Measurements from ENCODE around the gene RAET1L. TPM values are rescaled to one million over a fixed set of nuclear protein-coding genes. Genes with fewer than 3 reads are reported as not detected.

The RAET1L gene
- total RNA-seq, 4 donors from 2014 or later = 1.6 to 8.0 (median 4.2) TPM

GRCh38 chr6:149990212-149990660 is 35.1 kb downstream of the RAET1L start:
- no peaks in the 10 kb centered on the region for H3K36me3 ChIP-seq
- DNase-seq (ENCODE audit: low spot score in 2 of 2) = peak in 1 of 2 donors; percentile 62
- 1% methylated on average over 29 of the region's 32 CpGs for WGBS
- H3K27me3 ChIP-seq = peaks cover 100% of the 10 kb centered on the region
- no peak for TF ChIP-seq POLR2AphosphoS5 (IDR thresholded peaks at IDR 0.05)
- TF ChIP-seq EP300 (IDR thresholded peaks at IDR 0.05) = no peak
- no peak for TF ChIP-seq CTCF (IDR thresholded peaks at IDR 0.05)
- no peak for TF ChIP-seq POLR2A (IDR thresholded peaks at IDR 0.05)
- H3K4me1 ChIP-seq = peaks cover 19% of the 10 kb centered on the region
- H3K27ac ChIP-seq = no peak overlapping the region
- H3K9me3 ChIP-seq = no peaks in the 10 kb centered on the region
- peak overlapping the region; percentile 36 for H3K4me3 ChIP-seq

- Histone ChIP-seq H3K9me3 (no peaks in the 10 kb centered on the region), H3K4me1 (peaks cover 19% of the 10 kb centered on the region), H3K27me3 (peaks cover 95% of the 10 kb centered on the region), H3K36me3 (no peaks in the 10 kb centered on the region), H3K27ac (no peak overlapping the region), H3K4me3 (no peak overlapping the region)
- WGBS = 12% methylated on average over 17 of the region's 17 CpGs
- no peak for DNase-seq (ENCODE audit: low spot score in 2 of 2)
- TF ChIP-seq POLR2A (IDR thresholded peaks at IDR 0.05) = no peak
- TF ChIP-seq POLR2AphosphoS5 (IDR thresholded peaks at IDR 0.05) = no peak
- TF ChIP-seq EP300 (IDR thresholded peaks at IDR 0.05) = no peak
- TF ChIP-seq CTCF (IDR thresholded peaks at IDR 0.05) = no peak
Measured at GRCh38 chr6:149988550-149989346, 36.6 kb downstream of the RAET1L start.

- H3K4me1 ChIP-seq = peaks cover 19% of the 10 kb centered on the region
- H3K27ac ChIP-seq = no peak overlapping the region
- 53% methylated on average over 2 of the region's 2 CpGs for WGBS
- no peak for DNase-seq (ENCODE audit: low spot score in 2 of 2)
- H3K9me3 ChIP-seq = no peaks in the 10 kb centered on the region
- no peak overlapping the region for H3K4me3 ChIP-seq
- TF ChIP-seq CTCF (IDR thresholded peaks at IDR 0.05) = no peak
- no peak for TF ChIP-seq POLR2A (IDR thresholded peaks at IDR 0.05)
- TF ChIP-seq EP300 (IDR thresholded peaks at IDR 0.05) = no peak
- no peak for TF ChIP-seq POLR2AphosphoS5 (IDR thresholded peaks at IDR 0.05)
- H3K27me3 ChIP-seq = peaks cover 92% of the 10 kb centered on the region
- no peaks in the 10 kb centered on the region for H3K36me3 ChIP-seq
Measured at GRCh38 chr6:149987602-149988107, 37.7 kb downstream of the RAET1L start.

- peak; percentile 44 to 56 for DNase-seq (ENCODE audit: low spot score in 2 of 2)
- H3K4me3 ChIP-seq = no peak overlapping the region
- peaks cover 10% of the 10 kb centered on the region for H3K4me1 ChIP-seq
- no peaks in the 10 kb centered on the region for H3K36me3 ChIP-seq
- no peak overlapping the region for H3K27ac ChIP-seq
- no peak for TF ChIP-seq POLR2A (IDR thresholded peaks at IDR 0.05)
- no peak for TF ChIP-seq CTCF (IDR thresholded peaks at IDR 0.05)
- TF ChIP-seq POLR2AphosphoS5 (IDR thresholded peaks at IDR 0.05) = no peak
- H3K9me3 ChIP-seq = no peaks in the 10 kb centered on the region
- H3K27me3 ChIP-seq = peaks cover 92% of the 10 kb centered on the region
- 36% methylated on average over 5 of the region's 5 CpGs for WGBS
Measured at GRCh38 chr6:149985481-149985937, 39.8 kb downstream of the RAET1L start.

GRCh38 chr6:149984773-149985172 is 40.6 kb downstream of the RAET1L start:
- DNase-seq (ENCODE audit: low spot score in 2 of 2) = peak in 1 of 2 donors; percentile 29

More at GRCh38 chr6:149984773-149985172, 40.6 kb downstream of the RAET1L start:
- WGBS = 75% methylated on average over 5 of the region's 5 CpGs
- no peak overlapping the region for H3K4me3 ChIP-seq
- no peaks in the 10 kb centered on the region for H3K36me3 ChIP-seq
- no peaks in the 10 kb centered on the region for H3K9me3 ChIP-seq
- H3K27me3 ChIP-seq = peaks cover 91% of the 10 kb centered on the region
- no peak overlapping the region for H3K27ac ChIP-seq
- no peak for TF ChIP-seq POLR2AphosphoS5 (IDR thresholded peaks at IDR 0.05)
- TF ChIP-seq CTCF (IDR thresholded peaks at IDR 0.05) = no peak
- TF ChIP-seq POLR2A (IDR thresholded peaks at IDR 0.05) = no peak
- TF ChIP-seq EP300 (IDR thresholded peaks at IDR 0.05) = no peak
- H3K4me1 ChIP-seq = peaks cover 3% of the 10 kb centered on the region
